Measurements from ENCODE around the gene PLEKHG1. TPM values are rescaled to one million over a fixed set of nuclear protein-coding genes. Genes with fewer than 3 reads are reported as not detected.

Gene PLEKHG1
- total RNA-seq, 1 experiment from 2014 or later: 6.1 TPM

DNA sequence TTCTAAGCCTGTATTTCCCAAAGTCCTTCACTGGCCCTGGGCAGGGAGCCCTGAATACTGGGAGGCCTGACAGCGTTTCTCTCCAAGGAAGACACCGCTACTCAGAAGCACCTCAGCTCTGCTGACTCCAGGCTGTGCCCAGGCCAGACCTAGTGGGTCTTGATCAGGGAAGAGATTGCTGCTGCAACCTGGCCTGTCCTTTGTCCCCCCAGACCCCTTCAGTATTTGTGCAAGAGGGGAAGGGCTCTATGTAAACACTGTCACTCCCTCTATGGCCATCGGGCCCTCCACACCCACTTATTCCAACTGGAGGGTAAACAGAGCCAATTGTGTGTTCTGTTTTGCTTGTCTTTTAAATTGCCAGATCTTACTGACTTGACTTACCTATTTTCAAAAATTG lies 20.6 kb downstream of the PLEKHG1 start:
- no peak for DNase-seq (ENCODE audit: low read depth)

DNA sequence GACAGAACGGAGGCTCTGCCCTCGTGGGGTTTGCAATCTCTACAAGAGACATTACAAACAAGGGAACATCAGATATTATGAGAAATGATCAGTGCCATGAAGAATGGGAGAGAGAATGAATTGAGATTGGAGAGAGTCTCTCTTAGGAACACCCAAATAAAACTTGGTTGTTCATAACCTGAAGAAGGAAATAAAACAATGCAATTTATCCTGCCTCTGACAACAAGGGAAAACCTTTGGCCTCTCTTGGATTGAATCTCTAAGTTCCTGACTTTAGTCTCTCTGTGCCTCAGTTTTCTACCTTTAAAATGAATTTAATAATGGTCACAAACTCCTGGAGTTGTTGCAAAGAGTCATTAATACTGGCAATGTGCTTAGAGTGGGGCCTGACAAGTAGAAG lies 21.1 kb downstream of the PLEKHG1 start:
- DNase-seq (ENCODE audit: low read depth): no peak

DNA sequence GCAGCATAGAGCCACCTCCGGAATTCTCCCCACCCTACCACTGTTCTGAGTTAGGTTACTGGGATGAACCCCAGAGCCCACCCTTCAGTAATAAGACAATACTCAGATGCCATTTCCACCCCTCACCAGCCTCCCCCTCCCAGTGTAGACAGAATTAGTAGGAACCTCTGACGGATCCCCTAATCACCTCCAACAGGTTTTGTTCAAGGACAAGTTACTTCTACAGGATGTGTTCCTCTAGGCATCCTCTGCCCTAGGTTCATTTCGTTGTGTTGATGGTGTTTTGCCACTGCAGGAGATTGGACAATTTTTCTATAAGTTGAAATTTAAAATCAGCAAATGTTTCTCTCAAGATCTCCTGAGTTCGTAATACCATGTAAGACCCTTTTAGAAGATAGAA lies 22.8 kb downstream of the PLEKHG1 start:
- DNase-seq (ENCODE audit: low read depth): no peak

DNA sequence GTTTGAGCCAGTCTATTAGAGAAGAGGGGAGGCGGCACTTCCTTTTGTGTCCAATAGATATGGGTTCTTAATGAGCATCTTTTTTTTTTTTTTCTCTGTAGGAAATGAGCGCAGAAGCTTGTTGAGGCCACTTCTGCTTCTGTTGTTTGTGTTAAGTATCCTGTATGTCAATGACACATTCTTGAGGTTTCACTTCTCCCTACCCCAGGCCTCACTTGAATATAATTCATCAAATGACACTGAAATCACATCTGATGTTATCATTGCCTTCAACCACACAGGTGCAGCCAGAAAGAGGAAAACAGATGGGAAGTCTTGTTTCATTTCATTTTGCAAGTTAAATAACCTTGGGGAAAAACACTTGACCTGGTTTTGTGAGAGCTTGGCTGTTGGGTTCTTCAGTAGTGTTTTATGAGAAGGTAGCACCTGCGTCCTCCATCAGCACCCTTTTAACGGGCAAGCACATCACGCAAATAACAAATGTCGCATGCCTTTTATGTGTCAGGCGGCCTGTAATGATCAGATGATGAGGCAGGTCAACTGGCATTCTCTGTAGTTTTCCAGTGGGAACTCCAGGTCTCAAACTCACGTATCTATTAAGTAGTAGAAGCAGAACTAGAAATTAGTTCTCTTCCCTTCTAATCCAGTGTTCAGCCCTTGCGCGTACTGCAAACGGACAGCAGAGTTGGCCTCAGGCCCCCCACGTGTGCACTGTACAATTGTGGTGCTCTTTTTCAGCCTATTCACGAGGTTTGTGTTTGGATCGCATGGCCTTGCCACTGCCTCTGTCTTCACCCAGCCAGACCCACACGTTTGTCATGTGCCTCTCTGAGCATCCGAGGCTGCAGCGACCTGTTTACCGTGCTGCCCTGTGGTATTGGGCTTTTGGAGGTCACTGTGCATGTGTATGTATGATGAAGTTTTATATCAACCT lies 23.5 kb downstream of the PLEKHG1 start:
- no peak for DNase-seq (ENCODE audit: low read depth)

DNA sequence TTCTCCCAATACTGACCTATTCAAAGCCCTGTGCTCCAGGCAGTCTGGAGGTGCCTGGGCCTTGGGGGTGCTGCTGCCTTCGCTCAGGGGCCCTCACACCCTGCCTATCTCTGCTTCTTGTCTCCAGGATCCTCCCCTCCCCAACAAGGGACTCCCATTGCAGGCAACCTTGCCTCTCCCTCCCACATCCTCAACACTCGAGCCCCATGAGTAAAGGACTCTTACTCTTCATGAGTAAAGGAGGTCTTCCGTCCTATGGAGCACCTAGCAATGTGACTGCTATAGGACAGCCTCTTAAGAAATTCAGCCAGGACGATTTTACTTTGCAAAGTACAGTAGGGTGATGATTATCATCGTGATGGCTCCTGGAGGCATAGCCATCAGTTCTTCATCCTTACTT lies 24.5 kb downstream of the PLEKHG1 start:
- DNase-seq (ENCODE audit: low read depth): no peak

DNA sequence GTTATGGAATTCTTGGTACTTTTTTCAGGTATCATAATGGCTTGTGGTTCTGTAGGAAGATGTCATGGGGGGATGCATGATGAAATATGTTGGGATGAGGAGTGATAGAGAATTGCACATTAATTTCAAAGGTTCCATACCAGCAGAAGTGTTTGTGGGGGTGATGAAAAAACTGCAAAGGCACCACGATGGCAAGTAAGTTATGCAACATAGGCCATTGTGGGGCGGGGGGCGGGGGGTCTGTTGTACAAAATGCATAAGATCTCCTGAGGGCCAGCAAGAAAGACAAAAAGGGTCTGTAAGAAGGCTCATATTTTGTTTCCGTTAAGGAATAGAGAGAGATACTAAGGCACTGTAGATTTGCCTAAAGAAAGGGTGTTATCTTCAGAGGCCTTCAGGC lies 26.2 kb downstream of the PLEKHG1 start:
- no peak for DNase-seq (ENCODE audit: low read depth)

DNA sequence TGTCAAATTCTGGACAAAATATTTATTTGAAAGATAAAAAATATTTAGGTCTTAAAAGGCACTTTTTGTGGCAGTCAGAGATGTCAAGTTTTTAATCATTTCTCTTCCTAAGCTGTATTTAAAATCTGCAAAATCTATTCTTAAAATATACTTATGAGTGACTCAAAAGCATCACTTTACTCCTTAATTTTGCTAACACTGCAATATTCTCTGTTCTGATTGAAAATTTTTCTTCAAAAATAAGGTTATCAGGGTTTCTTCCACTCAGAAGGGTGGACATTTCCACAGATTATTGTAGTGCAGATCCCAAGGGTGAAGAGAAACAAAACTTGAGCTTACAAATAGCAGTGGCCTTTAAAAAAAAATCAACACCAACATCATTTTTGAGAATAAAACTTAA lies 27.5 kb downstream of the PLEKHG1 start:
- no peak for DNase-seq (ENCODE audit: low read depth)

DNA sequence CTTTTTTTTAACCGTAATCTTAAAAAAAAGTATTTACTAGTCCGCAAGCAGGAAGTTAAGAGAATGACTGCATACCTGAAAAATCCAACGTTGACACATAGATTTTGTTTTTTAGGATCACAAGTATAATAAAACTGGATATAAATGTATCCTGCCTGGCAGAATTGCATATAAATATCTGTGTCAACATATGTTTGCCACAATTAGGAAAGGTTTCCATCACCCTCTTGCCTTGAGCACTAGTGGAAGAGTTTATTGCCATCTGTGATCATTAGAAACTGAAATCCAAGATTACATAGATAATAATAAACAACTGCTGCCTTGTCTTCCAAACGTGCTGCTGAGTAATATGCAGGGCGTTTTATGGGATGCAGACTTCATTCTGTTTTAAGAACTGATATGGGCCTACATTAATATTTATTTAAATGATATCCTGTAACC lies 27.9 kb downstream of the PLEKHG1 start:
- no peak for DNase-seq (ENCODE audit: low read depth)

DNA sequence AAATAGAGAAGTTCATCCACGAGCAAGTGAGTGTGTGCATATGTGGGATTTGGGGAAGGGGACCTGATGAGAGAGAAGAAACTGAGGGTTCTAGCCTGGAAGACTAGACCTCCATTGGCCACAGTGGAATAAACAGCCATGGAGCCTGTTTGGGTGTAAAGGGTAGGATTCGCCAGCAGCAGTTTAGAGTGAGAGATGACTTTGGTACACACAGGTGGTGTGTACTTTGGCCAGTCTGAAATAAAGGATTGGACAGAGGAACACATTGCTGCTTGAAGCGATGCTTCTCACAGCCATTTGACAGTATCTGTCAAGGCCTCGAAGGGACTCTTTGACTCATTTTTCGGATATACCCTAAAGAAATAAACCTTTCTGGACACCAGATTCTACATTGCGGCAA lies 29.2 kb downstream of the PLEKHG1 start:
- DNase-seq (ENCODE audit: low read depth): no peak

DNA sequence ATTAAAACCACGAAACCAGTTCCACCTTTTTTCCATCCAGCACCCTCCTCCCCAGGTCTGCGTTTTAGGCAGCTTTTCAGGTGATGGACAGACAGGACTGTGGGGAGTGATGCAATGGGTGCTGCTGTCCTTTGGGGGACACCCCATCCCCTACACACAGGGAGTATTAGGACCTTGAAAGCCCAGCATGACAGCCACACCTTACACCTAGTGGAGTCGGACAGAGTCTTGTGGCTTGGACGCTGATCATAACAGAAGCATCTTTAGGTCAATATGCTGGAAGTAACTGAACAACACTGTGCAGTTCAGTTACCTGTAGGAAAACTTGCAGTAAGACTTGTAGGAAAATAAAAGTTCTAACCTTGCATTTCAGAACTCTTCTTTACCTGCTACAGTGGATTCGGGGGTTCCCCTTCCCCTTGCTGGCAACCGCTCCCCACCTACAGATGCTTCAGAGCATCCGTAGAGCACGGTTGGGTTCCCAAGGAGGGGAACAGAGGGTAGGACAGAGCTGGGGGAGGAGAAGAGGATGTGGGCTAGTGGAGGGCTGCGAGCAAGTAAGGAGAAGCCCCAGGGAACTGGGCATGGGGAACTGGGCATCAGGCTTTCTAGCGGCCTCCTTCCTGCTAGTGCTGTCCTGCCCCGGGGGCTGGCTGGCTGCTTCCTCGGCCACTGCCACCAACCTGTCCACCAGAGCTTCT lies 31.7 kb downstream of the PLEKHG1 start:
- no peak for DNase-seq (ENCODE audit: low read depth)

DNA sequence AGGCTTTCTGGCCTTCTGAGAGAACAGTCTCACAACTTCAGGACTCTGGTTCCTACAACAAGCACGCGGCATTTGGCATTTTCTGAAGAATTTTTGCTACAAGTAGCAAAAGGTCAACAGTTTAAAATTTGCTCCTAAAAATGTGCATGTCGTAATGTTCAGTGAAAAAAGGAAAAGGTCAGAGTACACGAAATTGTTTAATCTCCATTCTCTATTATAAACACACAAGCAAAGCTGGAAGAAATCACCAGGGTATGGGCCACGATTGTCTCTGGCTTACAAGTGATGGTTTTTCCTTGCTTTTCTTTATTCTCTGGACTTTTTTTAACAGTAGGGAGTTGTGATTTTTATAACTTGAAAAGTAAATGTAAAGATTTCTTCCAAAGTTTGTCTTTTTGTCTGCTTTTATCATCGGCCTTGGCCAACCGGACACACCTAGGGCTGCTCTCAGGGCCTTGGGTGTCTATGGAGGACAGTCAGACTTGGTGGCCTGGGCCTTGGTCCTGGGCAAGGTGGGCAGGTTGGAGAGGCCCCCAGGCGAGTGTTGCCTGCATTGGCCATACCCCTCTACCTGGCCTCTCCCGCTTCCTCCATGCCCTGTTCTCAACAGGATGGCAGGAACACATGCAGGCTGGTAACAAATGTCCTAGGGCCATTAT lies 32.4 kb downstream of the PLEKHG1 start:
- DNase-seq (ENCODE audit: low read depth): no peak

DNA sequence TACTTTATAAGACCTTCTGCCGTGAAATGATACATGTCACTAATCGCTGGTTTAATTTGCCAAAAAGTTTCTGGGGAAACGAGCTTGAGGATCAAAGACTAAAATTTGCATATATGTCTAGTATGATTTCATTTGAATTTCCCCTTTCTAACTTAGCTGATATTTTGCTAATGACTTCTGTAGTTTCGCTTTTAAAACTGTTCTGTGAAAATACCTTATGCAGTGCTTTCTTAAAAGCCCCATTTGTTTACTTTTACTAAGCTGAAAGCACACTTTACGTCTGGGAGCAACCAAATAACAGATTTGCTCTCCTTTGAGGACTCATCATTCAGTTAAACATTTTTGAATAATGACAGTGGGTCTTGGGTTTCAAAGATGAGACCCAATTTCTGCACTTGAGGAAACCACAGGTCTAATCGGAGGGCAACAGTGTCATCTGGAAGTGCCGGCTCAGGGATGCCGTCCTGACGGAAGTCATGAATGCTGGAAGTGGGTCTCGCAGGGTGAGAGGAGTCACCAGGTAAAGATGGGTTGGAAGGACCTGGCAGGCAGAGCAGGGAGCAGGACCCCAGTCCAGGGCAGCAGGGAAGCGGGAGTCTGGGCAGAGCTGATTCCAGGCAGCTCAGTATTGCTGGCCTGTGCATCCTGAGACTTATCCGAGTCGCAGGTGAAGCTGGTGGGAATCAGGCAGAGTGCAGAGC lies 33.2 kb downstream of the PLEKHG1 start:
- no peak for DNase-seq (ENCODE audit: low read depth)

DNA sequence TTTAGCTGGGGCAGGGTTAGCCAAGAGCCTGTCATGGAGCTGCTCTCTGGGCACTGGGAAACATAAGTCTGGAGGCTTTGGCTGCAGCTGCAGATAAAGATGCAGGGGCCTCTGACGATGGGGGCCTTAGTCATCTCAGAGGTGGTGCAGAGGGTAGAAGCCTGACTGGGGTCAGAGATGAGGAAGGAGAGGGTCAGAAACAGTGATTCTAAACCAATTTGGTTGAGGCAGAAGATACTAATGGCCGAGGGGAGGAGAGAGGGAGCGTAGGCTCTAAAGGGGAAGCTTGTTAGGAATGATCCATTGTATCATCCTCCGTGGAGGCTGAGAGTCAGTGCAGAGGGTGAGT lies 33.8 kb downstream of the PLEKHG1 start:
- DNase-seq (ENCODE audit: low read depth): no peak

DNA sequence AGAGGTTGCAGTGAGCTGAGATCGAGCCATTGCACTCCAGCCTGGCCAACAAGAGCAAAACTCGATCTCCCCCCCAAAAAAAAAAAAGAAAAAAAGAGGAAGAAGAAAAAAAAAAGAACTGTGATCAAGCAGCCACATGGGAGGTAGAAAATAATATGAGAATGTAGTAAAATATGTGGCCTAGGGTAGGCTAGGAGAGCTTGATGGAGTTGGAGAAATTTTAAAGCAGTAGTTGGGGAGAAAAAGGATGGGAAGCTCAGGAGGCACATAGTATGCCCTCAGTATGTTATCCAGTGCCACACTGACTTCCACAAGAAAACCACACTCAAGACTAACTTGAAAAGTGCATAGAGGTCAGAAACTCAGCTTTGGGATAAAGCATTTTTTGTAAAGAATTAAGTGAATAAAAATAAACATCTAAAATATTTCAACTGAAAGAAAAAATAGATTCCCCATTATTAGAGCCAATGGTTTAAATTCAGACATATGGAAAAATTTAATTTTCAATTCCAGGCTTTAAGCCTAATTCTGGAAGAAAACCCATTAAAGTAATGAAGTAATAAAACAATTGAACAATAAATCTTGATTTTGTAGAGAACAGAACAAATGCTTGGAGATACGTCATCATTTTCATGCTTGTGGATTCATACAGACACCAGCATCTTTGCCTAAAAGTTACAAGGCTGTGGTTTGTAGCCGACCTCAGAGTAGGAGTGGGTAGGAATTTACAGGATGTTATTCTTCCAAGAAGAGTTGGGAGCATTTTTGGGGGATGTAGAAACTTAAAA lies 34.7 kb downstream of the PLEKHG1 start:
- peak; percentile 61 for DNase-seq (ENCODE audit: low read depth)

DNA sequence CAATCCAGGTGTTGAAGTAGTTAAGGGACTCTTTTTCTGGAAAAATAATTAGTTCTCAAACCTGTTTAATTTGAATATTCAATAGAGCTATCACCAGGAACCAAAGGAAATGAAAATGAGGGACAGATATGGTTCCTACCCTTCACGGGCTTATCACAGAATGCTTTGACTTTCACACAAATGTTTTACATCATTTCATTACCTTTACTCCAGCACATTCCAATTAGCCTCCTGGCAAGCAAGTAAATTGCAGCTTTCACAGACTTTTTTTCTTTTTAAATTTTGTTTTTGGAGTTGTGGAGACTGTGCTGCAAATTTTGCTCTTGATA lies 35.2 kb downstream of the PLEKHG1 start:
- DNase-seq (ENCODE audit: low read depth): no peak

DNA sequence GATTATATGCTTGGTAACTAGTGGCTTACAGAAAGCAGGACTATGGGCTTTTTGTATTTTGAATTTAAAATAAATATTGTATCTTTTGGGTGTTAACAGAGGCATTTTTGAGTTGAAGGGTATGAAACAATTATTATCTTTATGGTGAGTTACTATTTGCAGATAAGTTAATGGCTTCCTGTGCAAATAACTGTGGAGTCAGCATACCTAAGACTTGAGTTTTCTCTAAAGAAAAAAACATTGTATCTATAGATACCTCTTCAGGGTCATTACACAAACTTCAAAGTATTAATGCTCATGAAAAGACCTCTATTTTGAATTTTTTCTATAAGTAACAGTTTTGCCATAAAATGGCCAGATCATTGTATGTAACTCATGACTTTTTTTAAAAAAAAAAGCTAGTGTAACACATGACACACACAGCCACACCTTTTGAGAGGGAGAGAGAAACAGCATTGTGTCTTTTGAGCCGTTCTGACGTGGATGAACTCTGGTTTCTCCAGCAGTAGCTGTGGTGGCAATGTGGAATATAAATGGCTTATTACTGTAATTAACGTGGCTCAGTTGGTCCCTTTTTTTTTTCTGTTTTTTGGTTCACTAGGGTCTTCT lies 36.3 kb downstream of the PLEKHG1 start:
- no peak for DNase-seq (ENCODE audit: low read depth)

DNA sequence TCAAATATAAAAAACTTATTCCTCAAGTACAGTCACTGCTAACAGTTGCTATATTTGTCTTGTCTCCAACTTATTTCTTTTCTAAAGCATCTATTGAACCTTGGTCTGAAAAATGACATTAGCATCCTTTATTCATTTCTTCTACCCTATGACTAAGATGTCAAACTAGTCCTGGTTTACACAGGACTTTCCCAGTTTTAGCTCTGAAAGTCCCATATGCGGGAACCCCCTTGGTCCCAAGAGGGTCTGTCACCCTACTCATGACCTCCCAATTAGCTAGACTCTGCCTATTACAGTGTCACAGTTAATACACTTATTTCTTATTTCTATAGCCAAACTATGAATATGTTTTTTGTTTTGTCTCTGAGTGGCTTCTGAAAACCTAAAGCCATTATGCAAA lies 37.1 kb downstream of the PLEKHG1 start:
- no peak for DNase-seq (ENCODE audit: low read depth)

DNA sequence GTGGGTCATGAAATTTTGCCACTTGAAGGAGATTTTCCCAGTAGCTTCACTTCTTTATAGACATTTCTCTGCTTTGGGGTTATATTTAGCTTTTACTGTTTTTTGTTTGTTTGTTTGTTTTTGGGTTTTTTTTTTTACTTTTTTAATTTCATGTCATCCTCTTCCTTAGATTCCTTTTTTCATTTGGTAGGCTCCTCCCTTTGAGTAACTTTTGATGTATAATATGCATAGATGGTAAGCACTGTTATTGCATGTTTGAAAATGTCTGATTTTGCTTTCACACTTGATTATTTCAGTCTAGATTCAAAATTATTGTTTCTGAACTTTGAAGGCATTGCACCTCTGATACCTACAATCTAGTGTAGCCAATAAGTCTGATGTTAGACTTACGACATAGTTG lies 37.6 kb downstream of the PLEKHG1 start:
- DNase-seq (ENCODE audit: low read depth): no peak

DNA sequence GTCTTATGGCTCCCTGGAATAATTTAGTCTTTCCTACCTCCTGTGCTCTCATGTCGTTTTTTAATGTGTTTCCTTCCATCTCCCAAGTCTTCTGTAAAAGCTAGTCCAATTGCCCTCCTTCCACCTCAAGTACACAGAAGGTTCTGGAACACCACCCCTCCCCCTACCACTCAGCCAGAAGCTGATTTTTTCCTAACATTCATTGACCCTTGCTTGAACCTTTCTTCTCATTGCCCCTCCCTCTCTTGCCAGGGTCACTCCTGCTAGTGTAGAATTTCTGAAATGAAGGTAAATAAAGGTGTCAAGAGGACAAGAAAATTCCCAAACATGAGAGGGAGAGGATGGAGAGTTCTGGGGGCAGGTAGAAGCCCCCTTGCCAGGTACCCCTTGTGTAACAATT lies 38.6 kb downstream of the PLEKHG1 start:
- DNase-seq (ENCODE audit: low read depth): no peak

DNA sequence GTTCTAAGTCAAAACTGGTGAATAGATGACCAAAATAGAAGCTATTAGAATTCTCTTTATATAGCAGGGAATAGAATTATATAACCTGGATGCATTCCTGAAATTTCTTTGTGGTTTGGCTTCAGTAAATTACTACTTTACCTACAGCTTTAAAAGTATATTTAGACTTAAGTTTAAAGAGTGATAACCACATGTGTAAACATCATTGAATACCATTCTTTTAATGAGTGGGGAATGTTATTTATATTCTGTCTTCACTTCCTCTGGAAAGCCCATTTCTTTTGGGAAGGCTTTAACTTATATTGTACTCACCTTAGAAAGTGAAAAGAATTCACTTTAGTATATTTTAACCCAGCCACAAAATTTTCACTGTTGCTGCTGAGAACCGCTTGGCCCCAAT lies 39.1 kb downstream of the PLEKHG1 start:
- DNase-seq (ENCODE audit: low read depth): no peak

DNA sequence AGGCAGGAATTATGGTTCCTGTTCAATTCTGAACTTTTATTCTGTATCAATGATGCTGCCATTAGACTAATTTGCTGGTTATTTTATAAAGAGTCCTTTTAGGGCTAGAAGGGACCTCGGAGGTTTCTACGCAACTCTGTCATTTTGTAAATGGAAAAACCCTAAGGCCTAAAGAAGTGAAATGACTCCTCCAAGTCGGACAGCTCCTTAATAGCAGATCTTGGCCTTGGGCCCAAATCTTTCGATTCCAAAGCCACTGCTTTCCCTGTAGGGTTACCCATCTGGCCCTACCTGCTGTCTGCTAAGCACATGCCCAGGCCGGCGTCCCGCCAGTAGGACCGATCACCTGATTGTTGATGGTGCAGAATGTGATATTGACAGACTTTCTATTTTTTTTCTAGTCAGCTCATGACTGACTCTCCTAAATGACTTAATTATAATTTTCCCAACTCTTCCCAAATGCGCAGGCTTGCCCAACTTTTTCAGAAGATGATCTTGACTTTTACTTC lies 40.2 kb downstream of the PLEKHG1 start:
- DNase-seq (ENCODE audit: low read depth): no peak

Data from Daoy (cell line).